Endothelial cell (in vitro differentiated cells): ENCODE results near the gene GIPC3. TPM values are rescaled to one million over a fixed set of nuclear protein-coding genes. Genes with fewer than 3 reads are reported as not detected.
A peak's percentile ranks its signal among the peaks of the same experiment; 100 is the strongest.

Experiments
- DNase-seq: peaks from one replicate; pipeline ENCODE4 v3.0.0; 2021; ENCODE audit warnings: low spot score
- H3K27ac Mint-ChIP-seq: one replicate; pipeline ENCODE4 v1.8.0; 2021; ENCODE audit warnings: mixed read lengths, inconsistent platforms; ENCODE audit not compliant: unreplicated experiment
- H3K27me3 Mint-ChIP-seq: one replicate; pipeline ENCODE4 v1.8.0; 2021; ENCODE audit warnings: mild to moderate bottlenecking, moderate library complexity, mixed read lengths, inconsistent platforms; ENCODE audit not compliant: unreplicated experiment
- H3K36me3 Mint-ChIP-seq: one replicate; pipeline ENCODE4 v1.8.0; 2021; ENCODE audit warnings: mild to moderate bottlenecking, low read depth, mixed read lengths, inconsistent platforms; ENCODE audit not compliant: unreplicated experiment
- H3K4me1 Mint-ChIP-seq: one replicate; pipeline ENCODE4 v1.8.0; 2021; ENCODE audit warnings: mild to moderate bottlenecking, mixed read lengths, inconsistent platforms; ENCODE audit not compliant: unreplicated experiment
- H3K4me3 Mint-ChIP-seq: one replicate; pipeline ENCODE4 v1.8.0; 2021; ENCODE audit warnings: mild to moderate bottlenecking, mixed read lengths, inconsistent platforms; ENCODE audit not compliant: unreplicated experiment
- H3K9me3 Mint-ChIP-seq: one replicate; pipeline ENCODE4 v1.8.0; 2021; ENCODE audit warnings: mixed read lengths, inconsistent platforms; ENCODE audit not compliant: unreplicated experiment
- CTCF ChIP-seq: fragments of 200-600 bp; sonication (generic); IDR thresholded peaks from one replicate; pipeline ENCODE4 v1.5.0; 2021; ENCODE audit warnings: antibody characterized with exemption; ENCODE audit not compliant: unreplicated experiment
- total RNA-seq: library from RNA; stranded (reverse); fragmentation: NEBNext Ultra II Directional; extraction: Animal tissue kit (Norgen Biotek cat#: 25700); gene quantifications from one replicate; pipeline ENCODE4 v1.2.1, GENCODE V29; 2021; ENCODE audit not compliant: unreplicated experiment

GIPC3 gene
- total RNA-seq, 1 donor from 2014 or later, result 11.0 TPM

- Mint-ChIP-seq H3K36me3 (peaks cover 5% of the 10 kb centered on the region), H3K4me3 (no peak overlapping the region), H3K27ac (no peak overlapping the region), H3K27me3 (peaks cover 10% of the 10 kb centered on the region), H3K4me1 (peaks cover 11% of the 10 kb centered on the region), H3K9me3 (no peaks in the 10 kb centered on the region)
- no peak for TF ChIP-seq CTCF
- no peak for DNase-seq
These were observed 23.6 kb downstream of the GIPC3 start for GRCh38 chr19:3608750-3609322.

- Mint-ChIP-seq H3K27ac (peak overlapping the region; percentile 20), H3K36me3 (peaks cover 5% of the 10 kb centered on the region), H3K4me3 (no peak overlapping the region), H3K4me1 (peaks cover 11% of the 10 kb centered on the region), H3K9me3 (no peaks in the 10 kb centered on the region), H3K27me3 (peaks cover 10% of the 10 kb centered on the region)
- no peak for TF ChIP-seq CTCF
- no peak for DNase-seq
These were observed 24.8 kb downstream of the GIPC3 start for GRCh38 chr19:3609779-3610719.

GRCh38 chr19:3610745-3611717, 25.8 kb downstream of the GIPC3 start:
- Mint-ChIP-seq H3K36me3 (peaks cover 5% of the 10 kb centered on the region), H3K9me3 (no peaks in the 10 kb centered on the region), H3K27ac (peak overlapping the region; percentile 20), H3K27me3 (peaks cover 10% of the 10 kb centered on the region), H3K4me3 (no peak overlapping the region), H3K4me1 (peaks cover 11% of the 10 kb centered on the region)
- no peak for TF ChIP-seq CTCF
- DNase-seq, result no peak

GRCh38 chr19:3611841-3612240, 26.6 kb downstream of the GIPC3 start:
- TF ChIP-seq CTCF, result no peak
- Mint-ChIP-seq H3K4me3 (no peak overlapping the region), H3K4me1 (peaks cover 11% of the 10 kb centered on the region), H3K27me3 (peaks cover 10% of the 10 kb centered on the region), H3K9me3 (no peaks in the 10 kb centered on the region), H3K36me3 (peaks cover 5% of the 10 kb centered on the region), H3K27ac (no peak overlapping the region)
- no peak for DNase-seq
